PC-3 (cell line): Measurements from ENCODE around the gene FAM186B. TPM values are rescaled to one million over a fixed set of nuclear protein-coding genes. Genes with fewer than 3 reads are reported as not detected.

Source experiments
- ATAC-seq: fragments of 200-7000 bp; cut with Tn5 transposase; 2 replicates; pipeline ENCODE4 v1.9.1; 2020; ENCODE audit warnings: mild to moderate bottlenecking, moderate library complexity
- BruUV-seq: library from RNA; stranded (reverse); fragments of 400-500 nt; replicated peaks from 2 replicates; lab custom pipeline; 2021; lab: Mats Ljungman, UMichigan
- CTCF ChIA-PET: fragments of 300-600 bp; sonication (Branson Sonifier 250); formaldehyde crosslinking; loops from one replicate; lab custom pipeline; 2022; ENCODE audit warnings: antibody characterized with exemption; lab: Charles Lee
- POLR2A ChIA-PET: fragments of 300-600 bp; sonication (Branson Sonifier 250); formaldehyde crosslinking; loops from one replicate; lab custom pipeline; 2022; ENCODE audit warnings: antibody characterized with exemption; ENCODE audit not compliant: unreplicated experiment; lab: Charles Lee
- DNase-seq: peaks from one replicate; pipeline ENCODE4 v3.0.0-alpha.2; 2015
- H2AFZ ChIP-seq: fragments of 300-600 bp; sonication (generic); 2 replicates; pipeline ENCODE4 v1.6.0; 2016; ENCODE audit warnings: antibody characterized with exemption, low read length
- H3F3A ChIP-seq: fragments of 300-600 bp; sonication (generic); one replicate; pipeline ENCODE4 v1.6.0; 2017; ENCODE audit warnings: antibody characterized with exemption, low read length, control low read depth, mild to moderate bottlenecking; ENCODE audit not compliant: unreplicated experiment
- H3K27ac ChIP-seq: fragments of 300-600 bp; sonication (generic); 2 replicates; pipeline ENCODE4 v1.5.1; 2016; ENCODE audit warnings: mild to moderate bottlenecking, low read length
- H3K27me3 ChIP-seq: fragments of 300-600 bp; sonication (generic); 2 replicates; pipeline ENCODE4 v1.6.1; 2016; ENCODE audit warnings: low read length, mixed read lengths
- H3K36me3 ChIP-seq: fragments of 300-600 bp; sonication (generic); 2 replicates; pipeline ENCODE4 v1.6.1; 2016; ENCODE audit warnings: low read depth, mixed run types, low read length, mixed read lengths
- H3K4me1 ChIP-seq: fragments of 300-600 bp; sonication (generic); 2 replicates; pipeline ENCODE4 v1.5.1; 2016; ENCODE audit warnings: low read length; ENCODE audit not compliant: insufficient read depth
- H3K4me2 ChIP-seq: fragments of 300-600 bp; sonication (generic); 2 replicates; pipeline ENCODE4 v1.6.0; 2016; ENCODE audit warnings: low read length
- H3K4me3 ChIP-seq: fragments of 300-600 bp; sonication (generic); 2 replicates; pipeline ENCODE4 v1.5.1; 2016; ENCODE audit warnings: mild to moderate bottlenecking, low read length, mixed read lengths
- H3K79me2 ChIP-seq: fragments of 300-600 bp; sonication (generic); 2 replicates; pipeline ENCODE4 v1.6.1; 2017; ENCODE audit warnings: low read length, mixed read lengths
- H3K9ac ChIP-seq: fragments of 300-600 bp; sonication (generic); 2 replicates; pipeline ENCODE4 v1.6.0; 2016; ENCODE audit warnings: mild to moderate bottlenecking, low read length
- H3K9me2 ChIP-seq: fragments of 300-600 bp; sonication (generic); replicated peaks from 2 replicates; pipeline ENCODE4 v1.6.1; 2016; ENCODE audit warnings: mixed run types, low read length, mixed read lengths
- H3K9me3 ChIP-seq: fragments of 300-600 bp; sonication (generic); 2 replicates; pipeline ENCODE4 v1.6.1; 2016; ENCODE audit warnings: low read length, mixed read lengths
- H4K20me1 ChIP-seq: fragments of 300-600 bp; sonication (generic); 2 replicates; pipeline ENCODE4 v1.6.1; 2016; ENCODE audit warnings: low read length, mixed read lengths
- EZH2 ChIP-seq: fragments of 300-600 bp; sonication (generic); IDR thresholded peaks from one replicate; pipeline ENCODE4 v1.6.1; 2017; ENCODE audit warnings: antibody characterized with exemption, mild to moderate bottlenecking, low read length; ENCODE audit not compliant: unreplicated experiment
- EZH2phosphoT487 ChIP-seq: fragments of 300-600 bp; sonication (generic); IDR thresholded peaks from 2 replicates; pipeline ENCODE4 v1.6.1; 2018; ENCODE audit warnings: mild to moderate bottlenecking, antibody characterized with exemption, low read length, borderline replicate concordance
- intact Hi-C: fragments of 100-400 bp; cut with micrococcal nuclease; formaldehyde crosslinking; loops from 2 replicates; pipeline ENCODE4 v1.9.0; 2023
- total RNA-seq: library from RNA; depleted of rRNA; stranded (reverse); fragments of >200 nt; gene quantifications from 2 replicates; pipeline ENCODE4 v1.2.3, GENCODE V29; 2014
- TF ChIP-seq, protein P1 (sequence below): fragments of 300-600 bp; sonication (generic); conservative IDR thresholded peaks from 2 replicates; pipeline ENCODE4 v1.5.1; 2017; ENCODE audit warnings: antibody characterized with exemption, low read depth, mild to moderate bottlenecking, low read length

The FAM186B gene
- total RNA-seq, 1 experiment from 2014 or later = 0.80 TPM

DNA sequence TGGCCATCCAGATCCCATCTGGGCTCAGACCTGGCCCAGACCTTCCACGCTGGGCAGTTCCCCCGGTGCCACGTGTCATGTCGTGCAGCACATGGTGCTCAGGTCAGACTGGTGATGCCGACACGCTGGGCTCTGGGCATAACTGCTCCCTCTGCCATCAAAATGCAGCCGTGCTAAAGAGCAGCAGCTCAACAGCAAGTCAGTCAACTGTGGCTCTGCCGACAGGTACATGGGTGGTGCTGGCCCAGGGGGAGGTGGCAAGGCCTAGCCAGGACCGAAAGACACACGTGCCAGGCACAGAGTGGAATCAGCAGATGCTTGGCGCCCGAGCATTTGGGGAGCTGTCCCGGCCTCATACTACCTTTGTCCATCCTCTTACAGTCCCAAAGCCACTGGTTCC lies 39.1 kb downstream of the FAM186B start:
- no peak for ATAC-seq

DNA sequence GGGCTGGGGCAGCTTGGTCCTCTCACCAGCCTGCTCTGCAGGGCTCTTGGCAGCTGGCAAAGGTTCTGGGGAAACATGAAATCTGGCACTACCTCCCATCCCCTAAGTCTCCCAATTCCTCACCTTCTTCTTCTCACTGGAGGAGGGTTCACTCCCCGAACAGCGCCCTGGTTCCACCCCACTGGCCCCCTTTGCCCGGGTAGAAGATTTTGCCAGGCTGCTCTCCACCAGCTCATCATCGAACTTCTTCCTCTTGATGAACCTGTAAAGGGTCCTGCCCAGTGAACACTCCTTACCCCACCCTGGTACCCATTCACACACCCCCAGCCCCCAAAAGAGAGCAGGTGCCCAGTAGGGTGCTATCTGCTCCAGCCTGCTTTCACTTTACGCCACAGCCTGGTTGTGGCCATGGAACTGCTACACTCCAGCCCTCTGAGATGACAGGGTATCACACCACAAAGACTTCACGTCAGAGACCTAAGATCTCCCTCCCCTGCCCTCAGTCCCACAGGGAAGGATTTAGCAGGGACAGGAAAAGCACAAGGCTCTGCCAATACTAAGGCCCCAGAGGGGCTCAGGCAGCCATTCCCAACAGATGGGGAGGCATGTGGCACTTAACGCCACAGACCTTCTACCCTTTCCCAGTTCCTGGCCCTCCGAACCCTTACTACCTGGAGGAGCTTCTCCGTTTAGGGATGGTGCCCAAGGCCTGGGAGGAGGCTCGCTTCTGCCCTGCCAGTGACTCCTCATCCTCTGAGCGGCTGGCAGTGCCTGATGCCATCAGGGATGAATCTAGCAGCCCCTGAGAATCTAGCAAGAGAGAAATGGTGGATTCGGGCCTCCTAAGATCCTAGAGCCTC lies 39.8 kb downstream of the FAM186B start:
- 0 out of 2 replicates have a peak, but pooled peaks cover 6% of the 10 kb centered on the region for H4K20me1 ChIP-seq
- ChIA-PET CTCF (no interaction called here), POLR2A (no interaction called here)
- no peak overlapping the region for H3K27ac ChIP-seq
- no peaks in the 10 kb centered on the region for H3K9me2 ChIP-seq
- ATAC-seq (no peak), DNase-seq (no peak)
- H3K36me3 ChIP-seq = peaks cover 20% of the 10 kb centered on the region; the same call in 1 of the 2 replicates
- no peak overlapping the region for H3K4me2 ChIP-seq
- BruUV-seq = no TSS peak
- H3K4me1 ChIP-seq = peaks cover 13% of the 10 kb centered on the region; the same call in 1 of the 2 replicates
- H3K9ac ChIP-seq = no peak overlapping the region
- H2AFZ ChIP-seq = no peak overlapping the region
- H3F3A ChIP-seq = no peaks in the 10 kb centered on the region
- H3K4me3 ChIP-seq = no peak overlapping the region
- no peaks in the 10 kb centered on the region for H3K9me3 ChIP-seq
- H3K79me2 ChIP-seq = peaks cover 52% of the 10 kb centered on the region
- intact Hi-C loops = no loop called here
- H3K27me3 ChIP-seq = no peaks in the 10 kb centered on the region
- no peak for TF ChIP-seq EZH2phosphoT487
- no peak for TF ChIP-seq EZH2
- TF ChIP-seq, protein P1, sequence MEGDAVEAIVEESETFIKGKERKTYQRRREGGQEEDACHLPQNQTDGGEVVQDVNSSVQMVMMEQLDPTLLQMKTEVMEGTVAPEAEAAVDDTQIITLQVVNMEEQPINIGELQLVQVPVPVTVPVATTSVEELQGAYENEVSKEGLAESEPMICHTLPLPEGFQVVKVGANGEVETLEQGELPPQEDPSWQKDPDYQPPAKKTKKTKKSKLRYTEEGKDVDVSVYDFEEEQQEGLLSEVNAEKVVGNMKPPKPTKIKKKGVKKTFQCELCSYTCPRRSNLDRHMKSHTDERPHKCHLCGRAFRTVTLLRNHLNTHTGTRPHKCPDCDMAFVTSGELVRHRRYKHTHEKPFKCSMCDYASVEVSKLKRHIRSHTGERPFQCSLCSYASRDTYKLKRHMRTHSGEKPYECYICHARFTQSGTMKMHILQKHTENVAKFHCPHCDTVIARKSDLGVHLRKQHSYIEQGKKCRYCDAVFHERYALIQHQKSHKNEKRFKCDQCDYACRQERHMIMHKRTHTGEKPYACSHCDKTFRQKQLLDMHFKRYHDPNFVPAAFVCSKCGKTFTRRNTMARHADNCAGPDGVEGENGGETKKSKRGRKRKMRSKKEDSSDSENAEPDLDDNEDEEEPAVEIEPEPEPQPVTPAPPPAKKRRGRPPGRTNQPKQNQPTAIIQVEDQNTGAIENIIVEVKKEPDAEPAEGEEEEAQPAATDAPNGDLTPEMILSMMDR = no peak

More for the DNA sequence above, 39.1 kb downstream of the FAM186B start:
- Histone ChIP-seq H3K27ac (no peak overlapping the region), H3K36me3 (peaks cover 20% of the 10 kb centered on the region; the same call in 1 of the 2 replicates), H3F3A (no peaks in the 10 kb centered on the region), H4K20me1 (0 out of 2 replicates have a peak, but pooled peaks cover 6% of the 10 kb centered on the region), H3K27me3 (no peaks in the 10 kb centered on the region), H3K4me1 (peaks cover 13% of the 10 kb centered on the region; the same call in 1 of the 2 replicates), H3K79me2 (peaks cover 57% of the 10 kb centered on the region), H3K9me2 (no peaks in the 10 kb centered on the region), H3K4me2 (peak overlapping the region; percentile 98), H3K9me3 (no peaks in the 10 kb centered on the region), H3K9ac (no peak overlapping the region), H2AFZ (no peak overlapping the region), H3K4me3 (no peak overlapping the region; the same call in 1 of the 2 replicates)
- BruUV-seq = no TSS peak
- TF ChIP-seq, protein P1 = no peak
- TF ChIP-seq EZH2phosphoT487 (no peak), EZH2 (no peak)
- intact Hi-C loops = no loop called here
- POLR2A ChIA-PET = no interaction called here
- DNase-seq = no peak
- CTCF ChIA-PET = interaction anchor here (1.3 kb wide), 1 partner anchor 14 kb away, joined by 6 read pairs; no protein-coding TSS in a partner anchor
